CD4-positive, CD25-positive, alpha-beta regulatory T cell (primary cell): ENCODE data around the gene RSAD2. TPM values are rescaled to one million over a fixed set of nuclear protein-coding genes. Genes with fewer than 3 reads are reported as not detected.

Experiments
- ATAC-seq, 2 donors: fragments of 150-1000 bp; cut with Tn5 transposase; one replicate each; pipeline ENCODE4 v1.10.0; 2021; ENCODE audit warnings: low read depth in 2 of 2, moderate number of reproducible peaks in 2 of 2, moderate library complexity in 1 of 2
- DNase-seq, 3 donors: peaks; one replicate each; pipeline versions ENCODE4 v3.0.0 to v3.0.0-alpha.2; 2012 to 2022; ENCODE audit warnings: mixed read lengths in 1 of 3
- H3K27ac ChIP-seq: one replicate; pipeline ENCODE4 v1.7.0; 2013; ENCODE audit warnings: mild to moderate bottlenecking, low read length; ENCODE audit not compliant: insufficient read depth, poor library complexity, severe bottlenecking
- H3K27me3 ChIP-seq: one replicate; pipeline ENCODE4 v1.7.0; 2013; ENCODE audit warnings: low read length; ENCODE audit not compliant: control insufficient read depth, insufficient read depth
- H3K36me3 ChIP-seq: one replicate; pipeline ENCODE4 v1.7.0; 2013; ENCODE audit warnings: mild to moderate bottlenecking, low read length, moderate library complexity; ENCODE audit not compliant: control insufficient read depth, insufficient read depth
- H3K4me1 ChIP-seq: 2 replicates; pipeline ENCODE4 v1.7.0; 2013; ENCODE audit warnings: mild to moderate bottlenecking, low read length; ENCODE audit not compliant: insufficient read depth, control insufficient read depth, poor library complexity, severe bottlenecking
- H3K4me3 ChIP-seq: one replicate; pipeline ENCODE4 v1.7.0; 2013; ENCODE audit warnings: low read depth, mild to moderate bottlenecking, low read length, moderate library complexity
- H3K9me3 ChIP-seq, 2 experiments: 1 replicate in 1 of 2; 2 replicates in 1 of 2; pipeline ENCODE4 v1.7.0; 2013; ENCODE audit warnings: low read length in 2 of 2, mild to moderate bottlenecking in 1 of 2, moderate library complexity in 1 of 2; ENCODE audit not compliant: control insufficient read depth in 2 of 2
- H3K27ac Mint-ChIP-seq, 3 donors: one replicate each; pipeline ENCODE4 v1.8.0; 2020 to 2022; ENCODE audit warnings: mild to moderate bottlenecking in 3 of 3, mixed read lengths in 3 of 3, moderate library complexity in 2 of 3
- H3K27me3 Mint-ChIP-seq: one replicate; pipeline ENCODE4 v1.8.0; 2022; ENCODE audit warnings: mild to moderate bottlenecking, mixed read lengths
- H3K36me3 Mint-ChIP-seq: one replicate; pipeline ENCODE4 v1.8.0; 2020; ENCODE audit warnings: mixed read lengths
- H3K4me1 Mint-ChIP-seq, 4 donors: one replicate each; pipeline ENCODE4 v1.8.0; 2020 to 2022; ENCODE audit warnings: mixed read lengths in 4 of 4, mild to moderate bottlenecking in 1 of 4
- H3K4me3 Mint-ChIP-seq, 4 donors: one replicate each; pipeline ENCODE4 v1.8.0; 2020 to 2022; ENCODE audit warnings: mild to moderate bottlenecking in 4 of 4, mixed read lengths in 4 of 4, moderate library complexity in 3 of 4
- H3K9me3 Mint-ChIP-seq, 7 donors: one replicate each; pipeline ENCODE4 v1.8.0; 2020 to 2022; ENCODE audit warnings: mixed read lengths in 7 of 7, mild to moderate bottlenecking in 3 of 7, moderate library complexity in 2 of 7
- polyA plus RNA-seq, 4 donors: library from polyadenylated mRNA; unstranded; fragments of 300-500 nt; fragmentation: Illumina TruSeq; gene quantifications; one replicate each; pipeline ENCODE4 v1.2.3, GENCODE V29; 2021
- total RNA-seq: library from RNA; stranded (reverse); gene quantifications from one replicate; pipeline ENCODE4 v1.2.3, GENCODE V29; 2022

The RSAD2 gene
- total and polyA plus RNA-seq, 5 donors from 2014 or later, result 1.6 to 8.7 (median 4.1) TPM

DNA sequence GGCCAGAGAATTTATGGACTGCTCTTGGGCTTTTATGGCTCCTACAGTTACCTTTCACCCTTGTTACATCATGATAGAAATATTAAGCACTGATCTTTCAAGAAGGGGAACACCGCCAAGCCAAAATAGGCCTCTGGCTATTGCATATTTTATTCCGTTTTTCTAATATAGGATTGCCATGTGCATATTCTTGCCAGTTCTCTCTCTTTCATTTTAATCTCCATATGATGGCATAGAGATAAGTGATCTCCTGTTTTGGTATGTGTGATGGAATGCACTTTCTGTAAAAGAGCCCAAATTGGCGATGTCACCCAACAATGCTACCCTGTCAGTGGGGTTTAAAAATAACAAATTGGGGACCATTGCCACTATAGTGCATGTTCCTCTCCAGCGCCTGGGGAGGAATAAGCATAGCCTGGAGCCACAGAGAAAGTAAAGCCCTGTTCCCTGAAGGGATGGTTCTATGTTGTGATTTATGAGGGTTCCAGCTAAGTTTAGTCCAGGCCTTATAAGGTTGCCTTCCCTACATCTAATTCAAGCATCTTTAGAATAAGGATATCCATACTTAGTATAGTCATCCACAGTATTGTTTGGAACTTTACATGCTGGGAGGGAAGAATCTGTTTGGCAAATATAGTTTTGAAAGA is 38.8 kb upstream of the RSAD2 start:
- Mint-ChIP-seq H3K4me3 (no peak overlapping the region), H3K36me3 (peaks cover 18% of the 10 kb centered on the region), H3K9me3 (peaks cover 3 to 35% (median 7%) of the 10 kb centered on the region in 7 donors), H3K4me1 (no peaks in the 10 kb centered on the region), H3K27me3 (no peaks in the 10 kb centered on the region), H3K27ac (no peak overlapping the region)
- H3K4me1 ChIP-seq, result no peaks in the 10 kb centered on the region
- no peak for DNase-seq
- H3K27ac ChIP-seq, result no peak overlapping the region
- no peak overlapping the region for H3K4me3 ChIP-seq
- H3K27me3 ChIP-seq, result peaks cover 4% of the 10 kb centered on the region
- no peak for ATAC-seq
- H3K9me3 ChIP-seq, result peaks cover 9 to 10% of the 10 kb centered on the region in 2 experiments
- H3K36me3 ChIP-seq, result no peaks in the 10 kb centered on the region

DNA sequence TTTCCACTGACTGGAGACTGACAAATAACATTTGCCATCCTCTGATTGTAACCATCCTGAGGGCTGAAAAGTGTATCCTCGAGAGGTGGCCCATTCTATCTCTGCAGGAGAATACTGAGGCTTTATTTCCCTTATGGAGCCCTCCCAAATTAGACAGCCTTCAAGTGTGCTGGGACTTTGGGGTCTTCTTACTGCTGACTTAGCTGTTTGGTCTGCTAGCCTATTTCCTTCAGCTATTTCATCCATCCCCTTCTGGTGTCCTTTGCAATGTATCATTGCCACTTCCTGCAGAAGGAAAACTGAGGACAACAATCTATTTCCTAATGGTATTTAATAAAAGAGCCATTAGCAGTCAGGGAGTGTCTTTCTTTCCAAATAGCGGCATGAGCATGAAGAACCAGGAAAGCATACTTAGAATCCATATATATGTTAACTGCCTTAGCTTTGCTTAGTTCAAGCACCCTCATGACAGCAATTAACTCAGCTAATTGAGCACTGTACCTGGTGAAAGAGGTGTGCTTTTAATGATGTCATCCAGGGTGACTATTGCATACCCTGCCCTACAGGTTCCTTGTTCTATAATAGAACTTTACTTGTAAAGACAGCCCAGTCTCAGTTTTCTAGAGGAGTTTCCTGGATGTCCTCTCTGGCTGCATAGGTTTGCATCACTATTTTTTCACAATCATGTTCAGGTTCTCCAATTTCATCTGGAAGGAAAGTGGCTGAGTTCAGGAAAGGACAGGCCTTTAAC is 35.9 kb upstream of the RSAD2 start:
- Mint-ChIP-seq H3K4me1 (no peaks in the 10 kb centered on the region), H3K4me3 (no peak overlapping the region), H3K27ac (no peak overlapping the region), H3K27me3 (peaks cover 4% of the 10 kb centered on the region), H3K36me3 (peaks cover 20% of the 10 kb centered on the region), H3K9me3 (peaks cover 8 to 55% (median 15%) of the 10 kb centered on the region in 7 donors)
- Histone ChIP-seq H3K4me3 (no peak overlapping the region), H3K4me1 (no peaks in the 10 kb centered on the region), H3K27me3 (peaks cover 4% of the 10 kb centered on the region), H3K9me3 (peaks cover 38 to 39% of the 10 kb centered on the region in 2 experiments), H3K36me3 (no peaks in the 10 kb centered on the region), H3K27ac (no peak overlapping the region)
- DNase-seq (no peak), ATAC-seq (no peak)

DNA sequence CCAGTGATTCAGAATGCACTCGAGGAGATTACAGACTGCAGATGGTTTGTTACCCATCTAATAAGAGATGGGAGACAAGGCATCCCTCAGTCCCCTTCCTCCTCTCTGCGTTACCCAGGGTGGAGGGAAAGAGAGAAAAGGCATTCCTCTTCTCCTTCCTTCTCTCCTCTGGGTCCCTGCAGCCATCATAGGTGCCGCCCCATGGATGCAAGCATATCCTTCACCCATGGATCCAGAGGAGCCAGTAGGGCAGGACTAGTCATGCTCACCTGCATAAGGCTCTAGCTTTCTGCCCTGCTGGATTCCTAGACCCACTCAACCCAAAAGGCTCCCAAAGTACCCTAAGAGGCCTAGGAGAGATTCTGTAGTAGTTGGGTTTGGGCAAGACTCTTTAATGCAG is 32.3 kb upstream of the RSAD2 start:
- H3K27ac ChIP-seq, result no peak overlapping the region
- DNase-seq (peak in 1 of 3 donors; percentile 35), ATAC-seq (no peak)
- Mint-ChIP-seq H3K4me1 (no peaks in the 10 kb centered on the region), H3K27me3 (peaks cover 4% of the 10 kb centered on the region), H3K36me3 (peaks cover 40% of the 10 kb centered on the region), H3K4me3 (no peak overlapping the region), H3K27ac (no peak overlapping the region), H3K9me3 (peaks cover 6 to 69% (median 20%) of the 10 kb centered on the region in 7 donors)
- no peaks in the 10 kb centered on the region for H3K4me1 ChIP-seq
- H3K27me3 ChIP-seq, result peaks cover 4% of the 10 kb centered on the region
- H3K4me3 ChIP-seq, result no peak overlapping the region
- peaks cover 9% of the 10 kb centered on the region for H3K36me3 ChIP-seq
- H3K9me3 ChIP-seq, result peaks cover 42 to 58% of the 10 kb centered on the region in 2 experiments

DNA sequence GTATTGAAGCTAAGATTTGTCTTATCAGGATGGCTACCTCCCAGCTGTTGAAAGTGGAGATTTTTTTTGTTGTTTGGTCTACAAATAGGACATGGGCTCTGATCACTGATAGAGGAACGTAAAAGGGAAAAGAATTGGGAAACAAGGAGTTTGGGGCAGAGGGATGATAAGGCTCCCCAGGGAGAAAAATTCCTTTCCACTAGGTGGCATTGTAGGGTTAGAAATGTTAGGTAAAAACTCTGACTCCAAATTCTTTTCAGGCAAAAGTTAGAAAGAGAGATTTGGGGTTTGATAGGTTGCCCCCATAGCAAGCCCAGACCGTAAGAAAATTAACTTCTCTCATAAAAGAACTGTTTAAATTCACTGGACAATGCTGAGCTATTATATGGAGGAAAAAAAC is 31.7 kb upstream of the RSAD2 start:
- H3K27me3 ChIP-seq, result peaks cover 4% of the 10 kb centered on the region
- Mint-ChIP-seq H3K4me1 (no peaks in the 10 kb centered on the region), H3K36me3 (peaks cover 44% of the 10 kb centered on the region), H3K27me3 (peaks cover 4% of the 10 kb centered on the region), H3K27ac (no peak overlapping the region), H3K9me3 (peaks cover 7 to 68% (median 23%) of the 10 kb centered on the region in 7 donors), H3K4me3 (no peak overlapping the region)
- H3K4me3 ChIP-seq, result no peak overlapping the region
- DNase-seq (no peak), ATAC-seq (no peak)
- H3K36me3 ChIP-seq, result peaks cover 11% of the 10 kb centered on the region
- no peaks in the 10 kb centered on the region for H3K4me1 ChIP-seq
- peaks cover 42 to 58% of the 10 kb centered on the region in 2 experiments for H3K9me3 ChIP-seq
- H3K27ac ChIP-seq, result no peak overlapping the region

DNA sequence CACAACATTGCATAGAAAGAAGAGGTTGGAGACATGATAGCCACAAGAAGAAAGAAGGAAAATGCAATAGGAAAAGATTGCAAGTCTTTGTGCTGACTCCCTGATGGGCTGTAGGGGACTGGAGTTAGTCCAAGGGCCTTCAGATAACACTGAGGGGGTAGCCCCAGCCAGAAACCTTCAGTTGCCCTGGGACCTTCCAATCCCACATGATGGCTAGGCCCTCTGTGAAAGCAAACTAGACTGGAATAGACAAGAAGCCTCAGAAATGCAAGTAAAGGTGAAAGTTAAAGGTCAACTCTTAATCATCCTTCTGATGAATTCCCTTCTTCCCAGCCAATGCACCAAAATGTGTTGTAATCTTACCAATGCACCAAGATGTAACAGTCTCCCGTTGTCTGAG is 31.0 kb upstream of the RSAD2 start:
- peaks cover 4% of the 10 kb centered on the region for H3K27me3 ChIP-seq
- ATAC-seq (no peak), DNase-seq (no peak)
- H3K36me3 Mint-ChIP-seq, result peaks cover 40% of the 10 kb centered on the region
- H3K4me1 Mint-ChIP-seq, result no peaks in the 10 kb centered on the region
- H3K4me1 ChIP-seq, result no peaks in the 10 kb centered on the region
- H3K9me3 ChIP-seq, result peaks cover 42 to 58% of the 10 kb centered on the region in 2 experiments
- H3K27ac ChIP-seq, result no peak overlapping the region
- H3K9me3 Mint-ChIP-seq, result peaks cover 6 to 62% (median 20%) of the 10 kb centered on the region in 7 donors
- peaks cover 4% of the 10 kb centered on the region for H3K27me3 Mint-ChIP-seq
- peaks cover 14% of the 10 kb centered on the region for H3K36me3 ChIP-seq
- no peak overlapping the region for H3K27ac Mint-ChIP-seq
- no peak overlapping the region for H3K4me3 Mint-ChIP-seq
- H3K4me3 ChIP-seq, result no peak overlapping the region

DNA sequence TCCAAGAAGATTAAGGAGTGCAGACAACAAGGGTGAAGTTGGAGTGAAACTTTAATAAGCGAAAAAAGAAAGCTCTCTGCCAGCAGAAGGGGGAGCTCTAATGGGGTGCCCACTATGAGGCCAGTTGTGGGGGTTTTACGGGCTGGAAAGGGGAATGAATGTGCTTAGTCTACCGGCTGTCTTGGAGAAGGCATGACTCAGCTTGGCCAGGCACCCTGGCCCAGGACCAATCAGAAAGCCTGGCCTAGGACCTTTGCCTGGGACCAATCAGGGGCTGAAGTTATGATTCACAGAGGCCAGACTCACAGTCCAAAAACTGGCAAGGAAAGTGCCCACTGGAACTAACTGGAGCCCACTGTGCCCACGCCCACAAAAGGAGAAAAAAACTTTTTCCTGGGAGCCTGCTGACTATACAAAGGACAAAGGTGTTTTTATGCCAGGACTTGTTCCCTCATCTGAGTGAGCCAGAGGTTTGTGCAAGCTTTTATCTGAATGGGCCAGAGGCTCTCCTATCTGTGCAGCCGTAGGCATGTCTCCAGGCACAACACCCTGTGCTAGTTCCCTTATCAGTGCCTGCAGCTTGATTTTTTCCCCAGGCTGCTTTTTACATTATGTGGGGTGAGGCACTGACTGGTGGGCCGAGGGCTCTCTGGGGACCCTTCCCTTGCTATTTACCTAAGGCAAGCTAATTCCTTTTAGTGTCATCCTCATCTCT is 30.5 kb upstream of the RSAD2 start:
- Histone ChIP-seq H3K27me3 (peaks cover 4% of the 10 kb centered on the region), H3K4me3 (no peak overlapping the region), H3K4me1 (no peaks in the 10 kb centered on the region), H3K36me3 (peaks cover 14% of the 10 kb centered on the region), H3K9me3 (peaks cover 42 to 58% of the 10 kb centered on the region in 2 experiments), H3K27ac (no peak overlapping the region)
- DNase-seq (no peak), ATAC-seq (no peak)
- H3K27me3 Mint-ChIP-seq, result peaks cover 4% of the 10 kb centered on the region
- H3K27ac Mint-ChIP-seq, result no peak overlapping the region
- H3K4me3 Mint-ChIP-seq, result no peak overlapping the region
- peaks cover 41% of the 10 kb centered on the region for H3K36me3 Mint-ChIP-seq
- H3K9me3 Mint-ChIP-seq, result peaks cover 6 to 58% (median 20%) of the 10 kb centered on the region in 7 donors
- H3K4me1 Mint-ChIP-seq, result peaks cover 0 to 1% (median 0%) of the 10 kb centered on the region in 4 donors

DNA sequence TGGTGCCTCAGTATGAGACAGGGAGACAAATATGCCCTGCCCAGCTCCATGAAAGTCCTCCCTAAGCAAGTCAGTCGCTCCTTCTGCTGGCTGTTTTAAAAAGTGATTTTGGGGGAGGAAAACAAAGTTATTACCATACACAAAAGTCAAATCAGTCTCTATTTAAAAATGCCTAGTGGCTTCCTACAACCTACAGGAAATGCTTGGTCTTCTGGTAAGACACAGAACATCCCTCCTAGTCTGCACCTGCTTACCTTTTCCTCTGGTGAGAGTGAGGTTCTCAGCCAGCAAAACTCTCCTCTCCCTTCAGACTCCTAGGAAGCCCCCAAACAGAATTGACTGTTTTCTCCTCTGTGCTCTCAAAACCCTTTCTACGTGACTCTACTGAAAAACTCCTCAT is 25.4 kb upstream of the RSAD2 start:
- ATAC-seq, result no peak

More for the DNA sequence above, 25.4 kb upstream of the RSAD2 start:
- H3K27ac Mint-ChIP-seq, result no peak overlapping the region
- no peak overlapping the region for H3K4me3 ChIP-seq
- DNase-seq, result no peak
- no peak overlapping the region for H3K27ac ChIP-seq
- H3K4me1 Mint-ChIP-seq, result peaks cover 0 to 6% (median 2%) of the 10 kb centered on the region in 4 donors
- H3K27me3 Mint-ChIP-seq, result no peaks in the 10 kb centered on the region
- H3K9me3 Mint-ChIP-seq, result peaks cover 0 to 19% (median 12%) of the 10 kb centered on the region in 7 donors
- no peak overlapping the region for H3K4me3 Mint-ChIP-seq
- peaks cover 61% of the 10 kb centered on the region for H3K36me3 Mint-ChIP-seq
- no peaks in the 10 kb centered on the region for H3K4me1 ChIP-seq
- peaks cover 14% of the 10 kb centered on the region for H3K36me3 ChIP-seq
- H3K9me3 ChIP-seq, result peaks cover 1 to 14% of the 10 kb centered on the region in 2 experiments
- no peaks in the 10 kb centered on the region for H3K27me3 ChIP-seq
